HEK293 (cell line): ENCODE measurements around the gene EXO5.

Experiments used
- CTCF ChIA-PET: fragments of 350-600 bp; formaldehyde crosslinking; extraction: SDS; loops from one replicate; lab custom pipeline; 2021; ENCODE audit warnings: antibody characterized with exemption; lab: Yijun Ruan, JAX
- POLR2A ChIA-PET: fragments of 300-600 bp; formaldehyde crosslinking; extraction: SDS; loops from one replicate; lab custom pipeline; 2020; ENCODE audit warnings: antibody characterized with exemption, inconsistent platforms; lab: Yijun Ruan, JAX
- H3K27ac ChIP-seq: fragments of 200-500 bp; sonication (Bioruptor generic); 2 replicates; pipeline ENCODE4 v1.5.1; 2014; ENCODE audit warnings: low read depth, low read length, control low read depth, inconsistent platforms; ENCODE audit errors: extremely low read depth
- H3K36me3 ChIP-seq, 2 experiments: fragments of 200-500 bp in 1 of 2; sonication (Bioruptor generic) in 1 of 2; 1 replicate in 1 of 2; 2 replicates in 1 of 2; pipeline ENCODE4 v1.5.1; 2014 to 2017; ENCODE audit warnings: inconsistent platforms in 2 of 2, low read length in 2 of 2; ENCODE audit not compliant: control insufficient read depth in 2 of 2, insufficient read depth in 1 of 2
- H3K4me1 ChIP-seq: fragments of 200-500 bp; sonication (Bioruptor generic); 2 replicates; pipeline ENCODE4 v1.5.1; 2014; ENCODE audit warnings: mild to moderate bottlenecking, low read length, inconsistent platforms; ENCODE audit not compliant: control insufficient read depth, insufficient read depth
- H3K4me3 ChIP-seq: 2 replicates; pipeline ENCODE4 v1.5.1; 2011; ENCODE audit warnings: low read depth, mild to moderate bottlenecking, control low read depth, low read length, moderate library complexity
- H3K9me3 ChIP-seq: fragments of 200-500 bp; sonication (Bioruptor generic); 2 replicates; pipeline ENCODE4 v1.5.1; 2014; ENCODE audit warnings: low read depth, low read length, inconsistent platforms; ENCODE audit not compliant: control insufficient read depth, insufficient read depth
- ZNF157 ChIP-seq: fragments of 450-650 bp; formaldehyde crosslinking; IDR thresholded peaks from 2 replicates; pipeline ENCODE4 v1.5.1; 2016; ENCODE audit warnings: missing biosample characterization, missing genetic modification characterization
- ZNF777 ChIP-seq: fragments of 450-650 bp; formaldehyde crosslinking; IDR thresholded peaks from 2 replicates; pipeline ENCODE4 v1.5.1; 2017; ENCODE audit warnings: missing biosample characterization, missing genetic modification characterization, borderline replicate concordance
- ZNF792 ChIP-seq: fragments of 450-650 bp; formaldehyde crosslinking; IDR thresholded peaks from 2 replicates; pipeline ENCODE4 v1.5.1; 2016; ENCODE audit warnings: missing biosample characterization, missing genetic modification characterization

The EXO5 gene

DNA sequence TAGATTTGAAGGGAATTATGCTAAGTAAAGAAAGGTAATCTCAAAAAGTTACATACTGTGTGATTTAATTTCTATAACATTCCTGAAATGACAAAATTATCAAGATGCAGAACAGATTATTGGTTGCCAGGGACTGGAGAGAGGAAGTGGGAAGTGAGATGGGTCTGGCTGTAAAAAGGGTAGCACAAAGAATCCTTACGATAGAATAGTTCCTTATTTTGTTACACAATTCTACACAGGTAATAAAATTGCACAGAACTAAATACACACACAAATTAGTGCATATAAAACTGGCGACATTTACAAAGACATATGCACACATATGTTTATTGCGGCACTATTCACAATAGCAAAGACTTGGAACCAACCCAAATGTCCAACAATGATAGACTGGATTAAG lies 56.3 kb downstream of the EXO5 start:
- Histone ChIP-seq H3K4me1 (no peaks in the 10 kb centered on the region), H3K9me3 (no peaks in the 10 kb centered on the region), H3K36me3 (no peaks in the 10 kb centered on the region), H3K27ac (no peak overlapping the region), H3K4me3 (no peak overlapping the region)
- TF ChIP-seq ZNF157 (tag by site-specific recombination) (no peak), ZNF777 (tag by site-specific recombination) (no peak), ZNF792 (no peak)
- ChIA-PET POLR2A (no interaction called here), CTCF (no interaction called here)
